ENCODE results near the gene ALDH1A1. TPM values are rescaled to one million over a fixed set of nuclear protein-coding genes. Genes with fewer than 3 reads are reported as not detected.

ALDH1A1 gene
- total RNA-seq, 1 donor from 2014 or later, result 0.14 TPM

- H3K4me1 Mint-ChIP-seq, result no peaks in the 10 kb centered on the region
- no peak for DNase-seq (ENCODE audit: low read depth, low spot score)
- TF ChIP-seq CTCF (conservative IDR thresholded peaks at IDR 0.05), result no peak
- no peaks in the 10 kb centered on the region for H3K9me3 Mint-ChIP-seq
- no peak overlapping the region for H3K27ac Mint-ChIP-seq (ENCODE audit: unreplicated experiment)
- no peaks in the 10 kb centered on the region for H3K27me3 Mint-ChIP-seq (ENCODE audit: low read depth)
- H3K36me3 Mint-ChIP-seq (ENCODE audit: low read depth), result no peaks in the 10 kb centered on the region
- no peak overlapping the region for H3K4me3 Mint-ChIP-seq
These were observed 5.8 kb upstream of the ALDH1A1 start for GRCh38 chr9:72958485-72959281.

DNA sequence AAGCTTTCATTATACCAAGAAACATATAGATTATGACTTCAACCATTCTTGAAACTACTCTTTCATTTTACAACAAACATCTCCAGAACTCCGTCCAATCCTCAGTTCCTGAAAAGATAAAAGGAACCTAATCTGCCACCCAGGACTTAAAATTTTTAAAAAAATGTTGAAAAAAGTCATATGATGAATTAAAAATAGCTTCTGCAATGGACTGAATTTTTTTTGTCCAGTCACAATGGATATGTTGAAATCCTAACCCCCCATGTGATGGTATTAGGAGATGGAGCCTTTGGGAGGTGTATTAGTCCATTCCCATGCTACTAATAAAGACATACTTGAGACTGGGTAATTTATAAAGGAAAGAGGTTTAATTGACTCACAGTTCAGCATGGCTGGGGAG lies 2.7 kb upstream of the ALDH1A1 start:
- TF ChIP-seq CTCF (conservative IDR thresholded peaks at IDR 0.05), result no peak
- Mint-ChIP-seq H3K36me3 (ENCODE audit: low read depth) (no peaks in the 10 kb centered on the region), H3K4me1 (peaks cover 5% of the 10 kb centered on the region), H3K27me3 (ENCODE audit: low read depth) (no peaks in the 10 kb centered on the region), H3K4me3 (no peak overlapping the region), H3K27ac (ENCODE audit: unreplicated experiment) (no peak overlapping the region), H3K9me3 (no peaks in the 10 kb centered on the region)
- no peak for DNase-seq (ENCODE audit: low read depth, low spot score)

DNA sequence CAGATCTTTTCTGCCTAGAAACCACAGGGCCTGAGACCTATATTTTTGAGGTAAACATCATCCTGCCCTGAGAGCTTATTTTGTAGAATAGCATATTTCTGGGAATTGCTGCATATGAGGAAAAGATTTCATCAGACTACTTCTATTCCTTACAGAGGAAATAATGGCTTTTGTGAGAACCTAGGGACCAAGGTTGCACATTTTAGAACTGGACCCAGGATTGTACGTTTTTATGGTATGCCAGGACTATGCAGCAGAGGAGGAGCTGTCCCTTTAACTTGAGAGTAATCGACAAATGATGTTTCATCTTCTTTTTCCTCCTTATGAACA lies 2.2 kb upstream of the ALDH1A1 start:
- Mint-ChIP-seq H3K36me3 (ENCODE audit: low read depth) (no peaks in the 10 kb centered on the region), H3K4me1 (peaks cover 5% of the 10 kb centered on the region), H3K9me3 (no peaks in the 10 kb centered on the region), H3K27ac (ENCODE audit: unreplicated experiment) (no peak overlapping the region), H3K4me3 (no peak overlapping the region), H3K27me3 (ENCODE audit: low read depth) (no peaks in the 10 kb centered on the region)
- DNase-seq (ENCODE audit: low read depth, low spot score), result no peak
- TF ChIP-seq CTCF (conservative IDR thresholded peaks at IDR 0.05), result no peak

- Mint-ChIP-seq H3K4me1 (peaks cover 5% of the 10 kb centered on the region), H3K4me3 (no peak overlapping the region)
These were observed 1.7 kb upstream of the ALDH1A1 start for GRCh38 chr9:72954431-72955125.

DNA sequence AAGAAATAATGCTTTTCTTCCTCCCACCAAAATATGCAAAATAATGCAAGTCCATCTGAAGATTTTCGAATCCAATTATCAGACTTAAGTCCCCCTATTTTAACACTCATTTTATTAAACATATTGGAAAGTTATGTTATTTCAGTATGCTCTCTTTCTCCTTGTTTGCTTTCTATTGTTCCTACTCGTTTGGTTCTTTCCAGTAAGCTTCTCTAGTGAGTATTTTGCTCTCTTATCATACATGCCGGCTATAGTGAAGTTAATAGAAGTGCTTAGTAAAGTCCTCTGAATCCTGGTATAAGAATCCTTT lies 517 bp downstream of the ALDH1A1 start:
- TF ChIP-seq CTCF (conservative IDR thresholded peaks at IDR 0.05), result no peak
- H3K4me1 Mint-ChIP-seq, result peaks cover 5% of the 10 kb centered on the region
- DNase-seq (ENCODE audit: low read depth, low spot score), result no peak
- H3K4me3 Mint-ChIP-seq, result no peak overlapping the region
- H3K27me3 Mint-ChIP-seq (ENCODE audit: low read depth), result no peaks in the 10 kb centered on the region
- no peaks in the 10 kb centered on the region for H3K9me3 Mint-ChIP-seq
- H3K36me3 Mint-ChIP-seq (ENCODE audit: low read depth), result no peaks in the 10 kb centered on the region
- no peak overlapping the region for H3K27ac Mint-ChIP-seq (ENCODE audit: unreplicated experiment)

More at GRCh38 chr9:72954431-72955125, 1.7 kb upstream of the ALDH1A1 start:
- H3K36me3 Mint-ChIP-seq (ENCODE audit: low read depth), result no peaks in the 10 kb centered on the region
- no peak for TF ChIP-seq CTCF (conservative IDR thresholded peaks at IDR 0.05)
- H3K27ac Mint-ChIP-seq (ENCODE audit: unreplicated experiment), result no peak overlapping the region
- no peaks in the 10 kb centered on the region for H3K9me3 Mint-ChIP-seq
- no peaks in the 10 kb centered on the region for H3K27me3 Mint-ChIP-seq (ENCODE audit: low read depth)
- DNase-seq (ENCODE audit: low read depth, low spot score), result no peak

Measured in neural crest cell (in vitro differentiated cells).